HG02870 (cell line): ENCODE measurements around the gene WRAP53.

Experiments used
- ATAC-seq: cut with Tn5 transposase; IDR thresholded peaks from one replicate; pipeline ENCODE4 v1.9.1; 2021; ENCODE audit warnings: mild to moderate bottlenecking, moderate library complexity; ENCODE audit not compliant: unreplicated experiment

WRAP53 gene

GRCh38 chr17:7740481-7741001, 52.3 kb downstream of the WRAP53 start:
- no peak for ATAC-seq

GRCh38 chr17:7742729-7743128, 54.5 kb downstream of the WRAP53 start:
- ATAC-seq: no peak

GRCh38 chr17:7744416-7744815, 56.1 kb downstream of the WRAP53 start:
- no peak for ATAC-seq

- ATAC-seq: no peak
Observed at GRCh38 chr17:7745748-7746470, 57.6 kb downstream of the WRAP53 start.

- no peak for ATAC-seq
Observed at GRCh38 chr17:7747635-7748071, 59.4 kb downstream of the WRAP53 start.

- ATAC-seq: no peak
Observed at GRCh38 chr17:7748076-7748775, 59.9 kb downstream of the WRAP53 start.

- ATAC-seq: no peak
Observed at GRCh38 chr17:7750321-7750821, 62.1 kb downstream of the WRAP53 start.
